ENCODE data around the gene SLC2A6.

DNA sequence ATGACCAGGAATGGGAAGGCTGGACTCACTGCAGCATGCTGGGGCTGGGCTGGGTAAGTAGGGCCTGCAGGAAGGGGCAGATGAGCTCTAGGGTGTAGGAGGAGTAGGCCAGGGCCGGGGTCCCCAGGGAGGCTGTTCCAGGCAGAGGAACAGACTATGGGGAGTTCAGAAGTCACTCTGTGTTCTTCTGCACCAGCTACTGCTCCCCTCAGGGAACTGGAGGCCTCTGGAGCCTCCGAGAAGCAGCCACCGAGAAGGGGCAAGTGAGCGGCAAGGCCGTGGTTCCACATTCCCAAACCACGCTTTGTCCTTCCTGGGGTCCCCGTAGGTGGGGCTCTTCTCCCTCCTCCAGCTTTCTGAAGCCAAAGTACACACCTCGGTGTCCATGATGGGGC, 8.4 kb upstream of the SLC2A6 start:
- no peak for TF ChIP-seq POLR2A (IDR thresholded peaks at IDR 0.05)
- TF ChIP-seq, protein P1, sequence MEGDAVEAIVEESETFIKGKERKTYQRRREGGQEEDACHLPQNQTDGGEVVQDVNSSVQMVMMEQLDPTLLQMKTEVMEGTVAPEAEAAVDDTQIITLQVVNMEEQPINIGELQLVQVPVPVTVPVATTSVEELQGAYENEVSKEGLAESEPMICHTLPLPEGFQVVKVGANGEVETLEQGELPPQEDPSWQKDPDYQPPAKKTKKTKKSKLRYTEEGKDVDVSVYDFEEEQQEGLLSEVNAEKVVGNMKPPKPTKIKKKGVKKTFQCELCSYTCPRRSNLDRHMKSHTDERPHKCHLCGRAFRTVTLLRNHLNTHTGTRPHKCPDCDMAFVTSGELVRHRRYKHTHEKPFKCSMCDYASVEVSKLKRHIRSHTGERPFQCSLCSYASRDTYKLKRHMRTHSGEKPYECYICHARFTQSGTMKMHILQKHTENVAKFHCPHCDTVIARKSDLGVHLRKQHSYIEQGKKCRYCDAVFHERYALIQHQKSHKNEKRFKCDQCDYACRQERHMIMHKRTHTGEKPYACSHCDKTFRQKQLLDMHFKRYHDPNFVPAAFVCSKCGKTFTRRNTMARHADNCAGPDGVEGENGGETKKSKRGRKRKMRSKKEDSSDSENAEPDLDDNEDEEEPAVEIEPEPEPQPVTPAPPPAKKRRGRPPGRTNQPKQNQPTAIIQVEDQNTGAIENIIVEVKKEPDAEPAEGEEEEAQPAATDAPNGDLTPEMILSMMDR (IDR thresholded peaks at IDR 0.05 in 4 of 5, conservative IDR thresholded peaks at IDR 0.05 in 1 of 5), result no peak
